NCI-H128 (cell line): ENCODE measurements around the gene DPP3.

Experiments
- DNase-seq: peaks from one replicate; lab custom pipeline; 2025; ENCODE audit not compliant: unreplicated experiment; lab: John Stamatoyannopoulos, UW

The DPP3 gene

GRCh38 chr11:66464916-66465315 is 15.3 kb upstream of the DPP3 start:
- no peak for DNase-seq

- no peak for DNase-seq
Measured at GRCh38 chr11:66465373-66466224, 14.6 kb upstream of the DPP3 start.

GRCh38 chr11:66466225-66467033 is 13.8 kb upstream of the DPP3 start, which contains the start of gene PELI3:
PELI3 (plus strand) TSS chr11:66466905; CDS start chr11:66468129, 1,224 bp downstream.
- peak; percentile 76 for DNase-seq

- DNase-seq, result no peak
Measured at GRCh38 chr11:66467034-66467659, 13.1 kb upstream of the DPP3 start.

GRCh38 chr11:66467756-66468155 is 12.5 kb upstream of the DPP3 start:
- DNase-seq, result no peak

GRCh38 chr11:66468691-66469090 is 11.5 kb upstream of the DPP3 start:
- DNase-seq, result no peak

- DNase-seq, result no peak
Measured at GRCh38 chr11:66469441-66469840, 10.8 kb upstream of the DPP3 start.

GRCh38 chr11:66470015-66470414 is 10.2 kb upstream of the DPP3 start:
- DNase-seq, result no peak

- no peak for DNase-seq
Measured at GRCh38 chr11:66471142-66471541, 9.1 kb upstream of the DPP3 start.

GRCh38 chr11:66472054-66472453 is 8.2 kb upstream of the DPP3 start:
- DNase-seq, result no peak

- no peak for DNase-seq
Measured at GRCh38 chr11:66473167-66473566, 7.1 kb upstream of the DPP3 start.

- no peak for DNase-seq
Measured at GRCh38 chr11:66473608-66474515, 6.4 kb upstream of the DPP3 start.

GRCh38 chr11:66475349-66476172 is 4.7 kb upstream of the DPP3 start:
- no peak for DNase-seq

GRCh38 chr11:66476173-66476840 is 3.9 kb upstream of the DPP3 start:
- no peak for DNase-seq

- DNase-seq, result no peak
Measured at GRCh38 chr11:66476841-66477251, 3.4 kb upstream of the DPP3 start.

- DNase-seq, result no peak
Measured at GRCh38 chr11:66477263-66478201, 2.7 kb upstream of the DPP3 start.

- no peak for DNase-seq
Measured at GRCh38 chr11:66478729-66479393, 1.4 kb upstream of the DPP3 start.
